SK-N-SH (cell line): ENCODE results near the gene IFNA2. TPM values are rescaled to one million over a fixed set of nuclear protein-coding genes. Genes with fewer than 3 reads are reported as not detected.

ENCODE experiments used
- CHD2 ChIP-seq: fragments of 150-350 bp; IDR thresholded peaks from 2 replicates; pipeline ENCODE4 v1.6.1; 2018; ENCODE audit warnings: low read length; ENCODE audit not compliant: partially characterized antibody
- ELF1 ChIP-seq: IDR thresholded peaks from 2 replicates; pipeline ENCODE4 v1.4.0; 2012
- EP300 ChIP-seq, 2 experiments: IDR thresholded peaks; 2 replicates each; pipeline versions ENCODE4 v1.4.0 to v1.6.1; 2012; ENCODE audit warnings: borderline replicate concordance in 1 of 2, low read depth in 1 of 2, low read length in 1 of 2
- FOSL2 ChIP-seq: IDR thresholded peaks from 2 replicates; pipeline ENCODE4 v1.4.0; 2012; ENCODE audit warnings: low read depth, mild to moderate bottlenecking, moderate library complexity, borderline replicate concordance
- FOXJ3 ChIP-seq: sonication (generic); formaldehyde crosslinking; IDR thresholded peaks from 2 replicates; pipeline ENCODE4 v1.5.1; 2020; ENCODE audit warnings: mild to moderate bottlenecking, missing genetic modification reagents
- FOXM1 ChIP-seq: IDR thresholded peaks from 2 replicates; pipeline ENCODE4 v1.4.0; 2012; ENCODE audit warnings: low read depth, mild to moderate bottlenecking
- JUND ChIP-seq: IDR thresholded peaks from 2 replicates; pipeline ENCODE4 v1.4.0; 2012
- MXI1 ChIP-seq: IDR thresholded peaks from 2 replicates; pipeline ENCODE4 v1.6.1; 2012; ENCODE audit warnings: mild to moderate bottlenecking, low read depth, low read length, improper control_type of control experiment
- RAD21 ChIP-seq: IDR thresholded peaks from 2 replicates; pipeline ENCODE4 v1.6.1; 2012; ENCODE audit warnings: mild to moderate bottlenecking, low read length
- RFX5 ChIP-seq: IDR thresholded peaks from 2 replicates; pipeline ENCODE4 v1.6.1; 2012; ENCODE audit warnings: mild to moderate bottlenecking, improper control_type of control experiment, low read length
- SMC3 ChIP-seq: IDR thresholded peaks from 2 replicates; pipeline ENCODE4 v1.6.1; 2012; ENCODE audit warnings: low read depth, low read length, improper control_type of control experiment
- TCF12 ChIP-seq: IDR thresholded peaks from 2 replicates; pipeline ENCODE4 v1.4.0; 2012
- polyA plus RNA-seq, 3 experiments: library from polyadenylated mRNA; depleted of rRNA; stranded (reverse); fragments of >200 nt; gene quantifications; 2 replicates each; pipeline ENCODE4 v1.2.3, GENCODE V29; 2012
- TF ChIP-seq, protein P1 (sequence below): IDR thresholded peaks from 2 replicates; pipeline ENCODE4 v1.6.1; 2012; ENCODE audit warnings: mild to moderate bottlenecking, low read depth, low read length, moderate library complexity
- TF ChIP-seq, protein P2 (sequence below): IDR thresholded peaks from 2 replicates; pipeline ENCODE4 v1.4.0; 2012; ENCODE audit warnings: low read depth, borderline replicate concordance
- TF ChIP-seq, protein P3 (sequence below): fragments of 150-350 bp; IDR thresholded peaks from 2 replicates; pipeline ENCODE4 v1.6.1; 2016; ENCODE audit warnings: mild to moderate bottlenecking, low read depth, low read length
- TF ChIP-seq, protein P4 (sequence below): IDR thresholded peaks from 2 replicates; pipeline ENCODE4 v1.4.0; 2012; ENCODE audit warnings: low read depth, borderline replicate concordance

The IFNA2 gene
- polyA plus RNA-seq, 1 of the 3 experiments (the other 2 are of a cell fraction): not detected

DNA sequence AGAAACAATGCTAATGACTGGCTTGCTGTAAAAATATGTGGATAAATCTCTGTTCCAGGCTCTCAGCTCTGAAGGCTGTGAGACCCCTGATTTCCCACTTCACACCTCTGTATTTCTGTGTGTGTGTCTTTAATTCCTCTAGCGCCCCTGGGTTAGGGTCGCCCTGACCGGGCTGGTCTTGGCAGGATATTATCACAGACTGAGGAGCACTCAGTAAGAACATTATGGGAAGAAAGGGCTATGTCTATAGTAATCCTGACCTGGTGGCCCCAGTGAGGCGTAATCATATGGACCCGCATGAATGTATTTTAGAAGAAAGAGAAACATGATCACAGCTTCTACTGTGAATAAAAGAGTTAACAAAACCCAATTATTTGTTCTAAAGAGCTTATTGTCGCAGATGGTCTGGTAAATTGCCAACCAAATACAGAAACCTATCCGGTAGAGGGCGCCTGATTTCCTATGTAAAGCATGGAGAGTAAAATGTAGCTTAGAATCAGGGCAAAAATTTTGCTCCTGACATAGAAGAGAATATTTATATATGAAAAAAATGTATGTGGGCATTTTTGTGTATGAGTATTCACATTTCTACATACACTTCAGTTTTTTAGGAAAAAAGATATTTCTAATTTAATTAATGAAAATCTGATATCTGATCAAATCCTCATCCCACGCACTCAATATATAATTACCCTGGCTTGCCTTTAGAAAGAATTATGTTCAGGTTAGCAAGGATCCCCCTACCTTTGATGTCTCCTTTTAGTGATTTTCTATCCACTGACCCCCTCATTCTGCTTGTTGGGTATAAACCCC lies 49.2 kb upstream of the IFNA2 start (continued):
- TF ChIP-seq SMC3 (peak; percentile 26), JUND (no peak), EP300 (IDR thresholded peaks at IDR 0.05; ENCODE audit: borderline replicate concordance in 1 of 2, low read depth in 1 of 2, low read length in 1 of 2) (no peak), RFX5 (no peak), TCF12 (no peak), FOXM1 (no peak), FOXJ3 (no peak), FOSL2 (no peak), RAD21 (peak; percentile 36; the same call in 1 of the 2 replicates), CHD2 (no peak), ELF1 (no peak), MXI1 (no peak)
- TF ChIP-seq, protein P1, sequence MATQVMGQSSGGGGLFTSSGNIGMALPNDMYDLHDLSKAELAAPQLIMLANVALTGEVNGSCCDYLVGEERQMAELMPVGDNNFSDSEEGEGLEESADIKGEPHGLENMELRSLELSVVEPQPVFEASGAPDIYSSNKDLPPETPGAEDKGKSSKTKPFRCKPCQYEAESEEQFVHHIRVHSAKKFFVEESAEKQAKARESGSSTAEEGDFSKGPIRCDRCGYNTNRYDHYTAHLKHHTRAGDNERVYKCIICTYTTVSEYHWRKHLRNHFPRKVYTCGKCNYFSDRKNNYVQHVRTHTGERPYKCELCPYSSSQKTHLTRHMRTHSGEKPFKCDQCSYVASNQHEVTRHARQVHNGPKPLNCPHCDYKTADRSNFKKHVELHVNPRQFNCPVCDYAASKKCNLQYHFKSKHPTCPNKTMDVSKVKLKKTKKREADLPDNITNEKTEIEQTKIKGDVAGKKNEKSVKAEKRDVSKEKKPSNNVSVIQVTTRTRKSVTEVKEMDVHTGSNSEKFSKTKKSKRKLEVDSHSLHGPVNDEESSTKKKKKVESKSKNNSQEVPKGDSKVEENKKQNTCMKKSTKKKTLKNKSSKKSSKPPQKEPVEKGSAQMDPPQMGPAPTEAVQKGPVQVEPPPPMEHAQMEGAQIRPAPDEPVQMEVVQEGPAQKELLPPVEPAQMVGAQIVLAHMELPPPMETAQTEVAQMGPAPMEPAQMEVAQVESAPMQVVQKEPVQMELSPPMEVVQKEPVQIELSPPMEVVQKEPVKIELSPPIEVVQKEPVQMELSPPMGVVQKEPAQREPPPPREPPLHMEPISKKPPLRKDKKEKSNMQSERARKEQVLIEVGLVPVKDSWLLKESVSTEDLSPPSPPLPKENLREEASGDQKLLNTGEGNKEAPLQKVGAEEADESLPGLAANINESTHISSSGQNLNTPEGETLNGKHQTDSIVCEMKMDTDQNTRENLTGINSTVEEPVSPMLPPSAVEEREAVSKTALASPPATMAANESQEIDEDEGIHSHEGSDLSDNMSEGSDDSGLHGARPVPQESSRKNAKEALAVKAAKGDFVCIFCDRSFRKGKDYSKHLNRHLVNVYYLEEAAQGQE: no peak
- TF ChIP-seq, protein P2, sequence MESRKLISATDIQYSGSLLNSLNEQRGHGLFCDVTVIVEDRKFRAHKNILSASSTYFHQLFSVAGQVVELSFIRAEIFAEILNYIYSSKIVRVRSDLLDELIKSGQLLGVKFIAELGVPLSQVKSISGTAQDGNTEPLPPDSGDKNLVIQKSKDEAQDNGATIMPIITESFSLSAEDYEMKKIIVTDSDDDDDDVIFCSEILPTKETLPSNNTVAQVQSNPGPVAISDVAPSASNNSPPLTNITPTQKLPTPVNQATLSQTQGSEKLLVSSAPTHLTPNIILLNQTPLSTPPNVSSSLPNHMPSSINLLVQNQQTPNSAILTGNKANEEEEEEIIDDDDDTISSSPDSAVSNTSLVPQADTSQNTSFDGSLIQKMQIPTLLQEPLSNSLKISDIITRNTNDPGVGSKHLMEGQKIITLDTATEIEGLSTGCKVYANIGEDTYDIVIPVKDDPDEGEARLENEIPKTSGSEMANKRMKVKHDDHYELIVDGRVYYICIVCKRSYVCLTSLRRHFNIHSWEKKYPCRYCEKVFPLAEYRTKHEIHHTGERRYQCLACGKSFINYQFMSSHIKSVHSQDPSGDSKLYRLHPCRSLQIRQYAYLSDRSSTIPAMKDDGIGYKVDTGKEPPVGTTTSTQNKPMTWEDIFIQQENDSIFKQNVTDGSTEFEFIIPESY: no peak
- TF ChIP-seq, protein P3, sequence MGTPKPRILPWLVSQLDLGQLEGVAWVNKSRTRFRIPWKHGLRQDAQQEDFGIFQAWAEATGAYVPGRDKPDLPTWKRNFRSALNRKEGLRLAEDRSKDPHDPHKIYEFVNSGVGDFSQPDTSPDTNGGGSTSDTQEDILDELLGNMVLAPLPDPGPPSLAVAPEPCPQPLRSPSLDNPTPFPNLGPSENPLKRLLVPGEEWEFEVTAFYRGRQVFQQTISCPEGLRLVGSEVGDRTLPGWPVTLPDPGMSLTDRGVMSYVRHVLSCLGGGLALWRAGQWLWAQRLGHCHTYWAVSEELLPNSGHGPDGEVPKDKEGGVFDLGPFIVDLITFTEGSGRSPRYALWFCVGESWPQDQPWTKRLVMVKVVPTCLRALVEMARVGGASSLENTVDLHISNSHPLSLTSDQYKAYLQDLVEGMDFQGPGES: no peak
- TF ChIP-seq, protein P4, sequence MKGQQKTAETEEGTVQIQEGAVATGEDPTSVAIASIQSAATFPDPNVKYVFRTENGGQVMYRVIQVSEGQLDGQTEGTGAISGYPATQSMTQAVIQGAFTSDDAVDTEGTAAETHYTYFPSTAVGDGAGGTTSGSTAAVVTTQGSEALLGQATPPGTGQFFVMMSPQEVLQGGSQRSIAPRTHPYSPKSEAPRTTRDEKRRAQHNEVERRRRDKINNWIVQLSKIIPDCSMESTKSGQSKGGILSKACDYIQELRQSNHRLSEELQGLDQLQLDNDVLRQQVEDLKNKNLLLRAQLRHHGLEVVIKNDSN: no peak
